Measurements from ENCODE around the gene MLH1. TPM values are rescaled to one million over a fixed set of nuclear protein-coding genes. Genes with fewer than 3 reads are reported as not detected.
"Not testable (repeated sequence)": the region's sequence is repeated elsewhere in the genome, so short reads cannot be mapped to it uniquely, and the experiment has no call there.

The MLH1 gene
- total and polyA plus RNA-seq, 5 donors from 2014 or later = 18.8 to 34.5 (median 22.3) TPM

- H3K36me3 Mint-ChIP-seq = no peaks in the 10 kb centered on the region
- DNase-seq = no peak
These were observed 38.7 kb upstream of the MLH1 start for GRCh38 chr3:36954452-36955134.

GRCh38 chr3:36956155-36956554 lies 37.2 kb upstream of the MLH1 start:
- Histone ChIP-seq H3K36me3 (ENCODE audit: control insufficient read depth, insufficient read depth, low read length) (no peaks in the 10 kb centered on the region), H3K4me1 (ENCODE audit: control insufficient read depth, insufficient read depth, low read length, poor library complexity, severe bottlenecking) (peaks cover 3% of the 10 kb centered on the region), H3K27me3 (ENCODE audit: control insufficient read depth, insufficient read depth, low read length) (no peaks in the 10 kb centered on the region), H3K27ac (ENCODE audit: insufficient read depth, low read length, poor library complexity, severe bottlenecking) (no peak overlapping the region), H3K4me3 (ENCODE audit: low read depth, low read length) (no peak overlapping the region), H3K9me3 (ENCODE audit: control insufficient read depth in 2 of 2, low read length in 2 of 2) (no peaks in the 10 kb centered on the region)
- Mint-ChIP-seq H3K9me3 (no peaks in the 10 kb centered on the region), H3K27ac (peak overlapping the region in 1 of 3 donors; percentile 17), H3K27me3 (peaks cover 4% of the 10 kb centered on the region), H3K4me1 (peaks cover 0 to 6% (median 3%) of the 10 kb centered on the region in 4 donors), H3K4me3 (no peak overlapping the region), H3K36me3 (no peaks in the 10 kb centered on the region)
- DNase-seq (no peak), ATAC-seq (ENCODE audit: low read depth in 2 of 2) (no peak)

More at GRCh38 chr3:36954452-36955134, 38.7 kb upstream of the MLH1 start:
- no peaks in the 10 kb centered on the region for H3K27me3 ChIP-seq (ENCODE audit: control insufficient read depth, insufficient read depth, low read length)
- no peak overlapping the region for H3K27ac ChIP-seq (ENCODE audit: insufficient read depth, low read length, poor library complexity, severe bottlenecking)
- Mint-ChIP-seq H3K9me3 (no peaks in the 10 kb centered on the region), H3K27me3 (peaks cover 9% of the 10 kb centered on the region), H3K4me3 (no peak overlapping the region), H3K4me1 (peaks cover 0 to 6% (median 3%) of the 10 kb centered on the region in 4 donors), H3K27ac (peak overlapping the region in 1 of 3 donors; percentile 21)
- peaks cover 3% of the 10 kb centered on the region for H3K4me1 ChIP-seq (ENCODE audit: control insufficient read depth, insufficient read depth, low read length, poor library complexity, severe bottlenecking)
- H3K4me3 ChIP-seq (ENCODE audit: low read depth, low read length) = no peak overlapping the region
- H3K9me3 ChIP-seq (ENCODE audit: control insufficient read depth in 2 of 2, low read length in 2 of 2) = no peaks in the 10 kb centered on the region
- ATAC-seq (ENCODE audit: low read depth in 2 of 2) = no peak
- no peaks in the 10 kb centered on the region for H3K36me3 ChIP-seq (ENCODE audit: control insufficient read depth, insufficient read depth, low read length)

- Histone ChIP-seq H3K27me3 (ENCODE audit: control insufficient read depth, insufficient read depth, low read length) (no peaks in the 10 kb centered on the region), H3K4me3 (ENCODE audit: low read depth, low read length) (no peak overlapping the region), H3K4me1 (ENCODE audit: control insufficient read depth, insufficient read depth, low read length, poor library complexity, severe bottlenecking) (peaks cover 3% of the 10 kb centered on the region), H3K36me3 (ENCODE audit: control insufficient read depth, insufficient read depth, low read length) (no peaks in the 10 kb centered on the region), H3K9me3 (ENCODE audit: control insufficient read depth in 2 of 2, low read length in 2 of 2) (no peaks in the 10 kb centered on the region), H3K27ac (ENCODE audit: insufficient read depth, low read length, poor library complexity, severe bottlenecking) (no peak overlapping the region)
- peaks cover 4% of the 10 kb centered on the region for H3K27me3 Mint-ChIP-seq
- H3K4me1 Mint-ChIP-seq = peaks cover 0 to 6% (median 3%) of the 10 kb centered on the region in 4 donors
- H3K36me3 Mint-ChIP-seq = no peaks in the 10 kb centered on the region
- DNase-seq (no peak), ATAC-seq (ENCODE audit: low read depth in 2 of 2) (no peak)
- no peak overlapping the region for H3K4me3 Mint-ChIP-seq
- no peak overlapping the region for H3K27ac Mint-ChIP-seq
- no peaks in the 10 kb centered on the region for H3K9me3 Mint-ChIP-seq
These were observed 36.3 kb upstream of the MLH1 start for GRCh38 chr3:36957063-36957462.

- Histone ChIP-seq H3K27me3 (ENCODE audit: control insufficient read depth, insufficient read depth, low read length) (no peaks in the 10 kb centered on the region), H3K9me3 (ENCODE audit: control insufficient read depth in 2 of 2, low read length in 2 of 2) (no peaks in the 10 kb centered on the region), H3K4me3 (ENCODE audit: low read depth, low read length) (no peak overlapping the region), H3K27ac (ENCODE audit: insufficient read depth, low read length, poor library complexity, severe bottlenecking) (no peak overlapping the region), H3K36me3 (ENCODE audit: control insufficient read depth, insufficient read depth, low read length) (no peaks in the 10 kb centered on the region), H3K4me1 (ENCODE audit: control insufficient read depth, insufficient read depth, low read length, poor library complexity, severe bottlenecking) (peaks cover 3% of the 10 kb centered on the region)
- Mint-ChIP-seq H3K36me3 (no peaks in the 10 kb centered on the region), H3K4me3 (peak overlapping the region in 1 of 4 donors; percentile 32), H3K27me3 (no peaks in the 10 kb centered on the region), H3K4me1 (peaks cover 0 to 6% (median 3%) of the 10 kb centered on the region in 4 donors), H3K27ac (peak overlapping the region in 2 of 3 donors; percentile 52 to 68), H3K9me3 (no peaks in the 10 kb centered on the region)
- DNase-seq = no peak
- ATAC-seq (ENCODE audit: low read depth in 2 of 2) = no peak
These were observed 35.2 kb upstream of the MLH1 start for GRCh38 chr3:36957862-36958686.

- ATAC-seq (ENCODE audit: low read depth in 2 of 2) = no peak
- no peak overlapping the region for H3K27ac Mint-ChIP-seq
- peaks cover 0 to 6% (median 3%) of the 10 kb centered on the region in 4 donors for H3K4me1 Mint-ChIP-seq
These were observed 33.5 kb upstream of the MLH1 start for GRCh38 chr3:36959821-36960220.

GRCh38 chr3:36960502-36960901 lies 32.8 kb upstream of the MLH1 start:
- H3K36me3 Mint-ChIP-seq = no peaks in the 10 kb centered on the region
- no peaks in the 10 kb centered on the region for H3K9me3 ChIP-seq (ENCODE audit: control insufficient read depth in 2 of 2, low read length in 2 of 2)
- H3K27ac ChIP-seq (ENCODE audit: insufficient read depth, low read length, poor library complexity, severe bottlenecking) = no peak overlapping the region
- H3K4me3 Mint-ChIP-seq = no peak overlapping the region
- DNase-seq (no peak), ATAC-seq (ENCODE audit: low read depth in 2 of 2) (no peak)
- no peaks in the 10 kb centered on the region for H3K9me3 Mint-ChIP-seq
- H3K4me1 ChIP-seq (ENCODE audit: control insufficient read depth, insufficient read depth, low read length, poor library complexity, severe bottlenecking) = peaks cover 3% of the 10 kb centered on the region
- H3K27ac Mint-ChIP-seq = no peak overlapping the region
- peaks cover 0 to 6% (median 3%) of the 10 kb centered on the region in 4 donors for H3K4me1 Mint-ChIP-seq
- no peaks in the 10 kb centered on the region for H3K36me3 ChIP-seq (ENCODE audit: control insufficient read depth, insufficient read depth, low read length)
- no peaks in the 10 kb centered on the region for H3K27me3 Mint-ChIP-seq
- no peak overlapping the region for H3K4me3 ChIP-seq (ENCODE audit: low read depth, low read length)
- H3K27me3 ChIP-seq (ENCODE audit: control insufficient read depth, insufficient read depth, low read length) = no peaks in the 10 kb centered on the region

More at GRCh38 chr3:36959821-36960220, 33.5 kb upstream of the MLH1 start:
- H3K36me3 ChIP-seq (ENCODE audit: control insufficient read depth, insufficient read depth, low read length) = no peaks in the 10 kb centered on the region
- DNase-seq = no peak
- no peaks in the 10 kb centered on the region for H3K27me3 Mint-ChIP-seq
- no peak overlapping the region for H3K4me3 ChIP-seq (ENCODE audit: low read depth, low read length)
- H3K4me3 Mint-ChIP-seq = no peak overlapping the region
- no peak overlapping the region for H3K27ac ChIP-seq (ENCODE audit: insufficient read depth, low read length, poor library complexity, severe bottlenecking)
- peaks cover 3% of the 10 kb centered on the region for H3K4me1 ChIP-seq (ENCODE audit: control insufficient read depth, insufficient read depth, low read length, poor library complexity, severe bottlenecking)
- H3K27me3 ChIP-seq (ENCODE audit: control insufficient read depth, insufficient read depth, low read length) = no peaks in the 10 kb centered on the region
- H3K9me3 Mint-ChIP-seq = no peaks in the 10 kb centered on the region
- H3K9me3 ChIP-seq (ENCODE audit: control insufficient read depth in 2 of 2, low read length in 2 of 2) = no peaks in the 10 kb centered on the region
- H3K36me3 Mint-ChIP-seq = no peaks in the 10 kb centered on the region

GRCh38 chr3:36963008-36963407 lies 30.3 kb upstream of the MLH1 start:
- DNase-seq; H3K4me1 Mint-ChIP-seq; H3K36me3 ChIP-seq (ENCODE audit: control insufficient read depth, insufficient read depth, low read length); H3K4me1 ChIP-seq (ENCODE audit: control insufficient read depth, insufficient read depth, low read length, poor library complexity, severe bottlenecking); H3K27me3 Mint-ChIP-seq; H3K27ac ChIP-seq (ENCODE audit: insufficient read depth, low read length, poor library complexity, severe bottlenecking); H3K27me3 ChIP-seq (ENCODE audit: control insufficient read depth, insufficient read depth, low read length); H3K9me3 ChIP-seq (ENCODE audit: control insufficient read depth in 2 of 2, low read length in 2 of 2); H3K4me3 Mint-ChIP-seq; H3K36me3 Mint-ChIP-seq; H3K4me3 ChIP-seq (ENCODE audit: low read depth, low read length); ATAC-seq (ENCODE audit: low read depth in 2 of 2); H3K9me3 Mint-ChIP-seq; H3K27ac Mint-ChIP-seq: not testable (repeated sequence)
